Body of pancreas (tissue), 4 donors: Measurements from ENCODE around the gene GOLGA6L7.
"Not testable (repeated sequence)": the region's sequence is repeated elsewhere in the genome, so short reads cannot be mapped to it uniquely, and the experiment has no call there.

Experiments used
- CTCF ChIP-seq, 7 experiments: fragments of 450-650 bp in 4 of 7; fragments of 200-600 bp in 3 of 7; sonication (generic) in 3 of 7; IDR thresholded peaks; one replicate each; pipeline ENCODE4 v1.5.1; 2016 to 2019; ENCODE audit warnings: antibody characterized with exemption in 7 of 7
- POLR2A ChIP-seq, 3 donors: fragments of 450-650 bp; IDR thresholded peaks; one replicate each; pipeline ENCODE4 v1.6.1; 2016; ENCODE audit warnings: antibody characterized with exemption in 3 of 3, mild to moderate bottlenecking in 2 of 3

GRCh38 chr15:28819019-28819929 lies 29.2 kb downstream of the GOLGA6L7 start:
- TF ChIP-seq CTCF, POLR2A (IDR thresholded peaks at IDR 0.05): not testable (repeated sequence)
